GM18508 (cell line): Measurements from ENCODE around the gene MAG.

ENCODE experiments used
- ATAC-seq: cut with Tn5 transposase; IDR thresholded peaks from one replicate; pipeline ENCODE4 v1.9.1; 2021; ENCODE audit warnings: moderate number of reproducible peaks; ENCODE audit not compliant: insufficient read depth, unreplicated experiment

The MAG gene

DNA sequence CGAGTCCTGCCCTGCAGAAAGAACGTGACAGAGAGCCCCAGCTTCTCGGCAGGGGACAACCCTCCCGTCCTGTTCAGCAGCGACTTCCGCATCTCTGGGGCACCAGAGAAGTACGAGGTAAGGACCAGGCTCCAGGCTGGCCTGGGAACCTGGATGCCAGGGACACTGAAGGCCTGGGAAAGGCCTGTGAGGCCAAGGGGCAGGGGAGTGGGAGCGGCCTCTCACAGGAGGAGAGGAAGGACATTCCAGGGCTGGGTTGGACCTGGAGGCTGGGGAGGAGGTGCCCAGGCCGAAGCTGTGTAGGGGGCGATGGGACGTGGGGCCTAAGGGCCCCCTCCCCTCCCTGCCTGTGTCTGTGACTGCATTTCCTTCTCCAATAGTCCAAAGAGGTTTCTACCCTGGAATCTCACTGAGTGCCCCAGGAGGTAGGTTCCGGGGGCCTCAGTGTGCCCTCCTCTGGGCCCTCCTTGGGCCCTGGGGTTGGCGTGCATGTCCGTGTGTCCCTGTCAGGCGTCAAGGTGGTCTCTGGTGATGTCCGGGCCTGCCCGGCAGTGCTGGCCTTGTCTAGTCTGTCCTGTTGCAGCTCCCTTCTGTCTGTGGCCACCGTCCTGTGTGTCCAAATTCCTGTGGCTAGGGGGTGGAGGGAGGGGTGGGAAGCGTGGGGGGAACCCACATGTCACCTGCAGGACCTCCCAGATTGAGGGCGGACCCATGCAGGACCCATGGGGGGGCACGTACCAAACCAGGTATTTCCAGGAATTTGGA, 20.1 kb downstream of the MAG start:
- no peak for ATAC-seq

GRCh38 chr19:35313587-35313986, 21.6 kb downstream of the MAG start:
- no peak for ATAC-seq

- ATAC-seq = no peak
Observed at GRCh38 chr19:35314031-35314430, 22.1 kb downstream of the MAG start.

DNA sequence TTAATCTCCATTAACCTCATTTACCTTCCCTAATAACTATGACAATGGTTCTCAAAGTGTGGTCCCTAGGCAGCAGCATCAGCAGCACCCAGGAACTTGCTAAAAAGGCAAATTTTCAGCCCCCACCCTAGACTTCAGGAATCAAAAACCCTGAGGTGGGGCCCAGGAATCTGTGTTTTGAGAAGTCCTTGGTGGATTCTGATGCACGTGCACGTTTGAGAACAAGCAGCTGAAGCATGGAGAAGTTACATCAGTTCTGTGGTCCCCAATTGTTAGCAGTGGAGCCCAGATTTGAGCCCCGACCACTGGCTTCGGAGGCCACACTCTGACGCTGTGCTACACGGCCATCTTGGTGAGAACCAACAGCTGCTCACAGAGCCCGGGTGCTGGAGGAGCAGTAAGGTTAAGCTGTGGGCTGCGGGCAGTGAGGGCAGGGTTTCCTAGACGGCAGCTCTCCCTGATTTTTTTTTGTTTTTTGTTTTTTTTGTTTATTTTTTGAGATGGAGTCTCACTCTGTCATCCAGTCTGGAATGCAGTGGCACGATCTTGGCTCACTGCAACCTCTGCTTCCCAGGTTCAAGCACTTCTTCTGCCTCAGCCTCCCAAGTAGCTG, 23.0 kb downstream of the MAG start:
- ATAC-seq = no peak

- ATAC-seq = no peak
Observed at GRCh38 chr19:35315883-35316282, 23.9 kb downstream of the MAG start.

GRCh38 chr19:35316560-35316959, 24.6 kb downstream of the MAG start:
- ATAC-seq = no peak

GRCh38 chr19:35317464-35318043, 25.6 kb downstream of the MAG start:
- ATAC-seq = no peak

- ATAC-seq = no peak
Observed at GRCh38 chr19:35318679-35319448, 26.9 kb downstream of the MAG start.

DNA sequence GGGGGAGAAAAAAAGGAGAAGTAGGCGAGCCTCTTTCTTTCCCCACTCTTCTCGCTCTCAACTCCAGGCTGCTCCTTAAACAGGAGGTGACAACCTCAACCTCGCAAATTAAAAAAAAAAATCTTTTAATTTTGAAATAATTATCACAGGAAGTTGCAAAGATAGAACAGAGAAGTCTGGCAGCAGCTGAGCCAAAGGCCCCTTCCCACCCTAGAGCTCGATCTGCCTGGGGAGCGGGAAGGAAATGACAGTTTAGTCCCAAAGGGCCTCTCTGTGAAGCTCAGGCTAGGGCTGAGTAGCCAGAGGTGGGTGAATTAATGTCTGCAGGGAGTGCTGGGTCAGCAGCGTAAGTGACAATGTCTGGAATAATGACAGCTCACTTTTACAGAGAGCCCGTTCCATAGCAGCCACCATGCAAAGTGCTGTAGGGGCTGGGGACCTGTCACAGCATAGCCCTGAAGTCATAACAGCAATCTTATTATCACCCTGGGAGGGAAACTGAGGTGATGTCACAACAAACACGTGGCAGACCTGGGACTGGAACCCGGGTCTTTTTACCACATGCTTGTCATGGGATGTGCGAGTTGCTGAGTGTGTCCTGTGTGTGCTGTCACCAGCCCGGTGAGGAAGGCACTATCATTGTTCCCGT, 28.2 kb downstream of the MAG start:
- ATAC-seq = no peak

- ATAC-seq = no peak
Observed at GRCh38 chr19:35321291-35321690, 29.3 kb downstream of the MAG start.

DNA sequence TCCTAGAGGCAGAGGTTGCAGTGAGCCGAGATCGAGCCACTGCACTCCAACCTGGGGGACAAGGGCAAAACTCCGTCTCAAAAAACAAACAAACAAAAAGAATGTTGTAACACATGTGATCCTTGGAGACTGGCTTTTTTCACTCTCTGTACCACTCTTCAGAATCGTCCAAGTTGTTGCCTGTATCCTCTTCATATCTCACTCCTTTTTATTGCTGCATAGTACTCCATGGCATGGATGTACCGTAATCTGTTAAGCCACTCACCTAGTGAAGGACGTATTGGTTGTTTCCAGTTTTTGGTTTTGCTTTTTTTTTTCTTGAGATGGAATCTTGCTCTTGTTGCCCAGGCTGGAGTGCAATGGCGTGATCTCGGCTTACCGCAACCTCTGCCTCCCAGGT, 30.1 kb downstream of the MAG start:
- ATAC-seq = no peak

DNA sequence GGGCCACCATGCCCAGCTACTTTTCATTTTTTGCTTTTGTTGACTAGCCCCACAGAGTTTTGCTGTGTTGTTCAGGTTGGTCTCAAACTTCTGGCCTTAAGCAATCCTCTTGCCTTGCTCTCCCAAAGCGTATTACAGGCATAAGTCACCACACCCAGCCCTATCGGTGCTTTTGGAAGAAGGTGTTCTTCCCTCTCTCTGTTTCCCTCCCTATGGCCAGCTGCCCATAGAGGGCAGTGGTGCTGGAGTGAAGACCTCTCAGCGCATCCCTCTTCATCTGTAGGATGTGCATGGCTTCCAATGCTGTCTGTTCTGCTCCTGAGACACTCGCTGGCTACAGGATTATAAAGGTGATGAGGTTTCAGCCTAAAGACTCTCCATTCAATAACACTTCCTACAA, 35.7 kb downstream of the MAG start:
- no peak for ATAC-seq

DNA sequence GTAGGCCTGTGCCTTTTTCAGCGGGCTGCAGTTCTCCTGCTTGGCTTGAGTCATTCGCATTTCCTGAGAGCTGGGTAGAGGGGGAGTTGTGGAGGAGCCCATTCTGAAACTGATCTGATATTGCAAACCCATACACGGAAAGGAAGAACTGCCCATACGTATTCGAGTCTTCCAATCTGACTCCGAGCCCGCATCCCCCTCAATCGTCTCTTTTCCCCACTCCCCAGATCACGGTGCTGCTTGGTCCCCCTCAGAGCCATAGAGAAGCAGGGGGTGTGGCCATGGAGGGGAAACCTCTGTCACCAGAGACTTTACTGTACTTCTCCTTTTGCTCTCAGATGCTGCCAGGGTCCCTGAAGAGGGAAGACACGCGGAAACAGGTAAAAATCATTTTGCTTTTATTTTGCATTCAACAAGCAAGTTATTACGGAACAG, 36.9 kb downstream of the MAG start, which contains the start of gene CD22:
TSS of gene CD22 (plus strand) at position 337 of the 435 bp plus-strand sequence. CDS start 2,854 bp downstream, outside the sequence.
- ATAC-seq = no peak

GRCh38 chr19:35329323-35329722, 37.4 kb downstream of the MAG start:
- ATAC-seq = no peak

DNA sequence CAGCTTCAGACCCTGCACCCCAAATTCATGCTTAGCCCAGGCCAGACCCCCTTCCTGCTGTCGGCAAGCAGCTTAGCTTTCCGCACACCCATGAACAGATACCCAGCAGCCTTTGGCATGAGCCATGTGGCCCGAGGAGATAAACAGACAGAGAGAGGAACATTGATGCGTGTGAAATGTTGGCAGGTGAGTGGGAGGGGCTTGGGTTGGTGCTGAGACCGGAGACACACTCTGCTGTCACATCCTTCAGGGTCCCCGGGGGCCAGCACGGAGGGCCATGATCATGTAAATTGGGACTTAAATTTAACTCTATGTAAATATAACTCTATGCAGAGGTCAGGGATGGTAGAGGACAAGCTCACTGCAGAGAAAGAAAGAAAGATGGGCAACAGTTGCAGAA, 38.5 kb downstream of the MAG start:
- peak; percentile 35 for ATAC-seq

DNA sequence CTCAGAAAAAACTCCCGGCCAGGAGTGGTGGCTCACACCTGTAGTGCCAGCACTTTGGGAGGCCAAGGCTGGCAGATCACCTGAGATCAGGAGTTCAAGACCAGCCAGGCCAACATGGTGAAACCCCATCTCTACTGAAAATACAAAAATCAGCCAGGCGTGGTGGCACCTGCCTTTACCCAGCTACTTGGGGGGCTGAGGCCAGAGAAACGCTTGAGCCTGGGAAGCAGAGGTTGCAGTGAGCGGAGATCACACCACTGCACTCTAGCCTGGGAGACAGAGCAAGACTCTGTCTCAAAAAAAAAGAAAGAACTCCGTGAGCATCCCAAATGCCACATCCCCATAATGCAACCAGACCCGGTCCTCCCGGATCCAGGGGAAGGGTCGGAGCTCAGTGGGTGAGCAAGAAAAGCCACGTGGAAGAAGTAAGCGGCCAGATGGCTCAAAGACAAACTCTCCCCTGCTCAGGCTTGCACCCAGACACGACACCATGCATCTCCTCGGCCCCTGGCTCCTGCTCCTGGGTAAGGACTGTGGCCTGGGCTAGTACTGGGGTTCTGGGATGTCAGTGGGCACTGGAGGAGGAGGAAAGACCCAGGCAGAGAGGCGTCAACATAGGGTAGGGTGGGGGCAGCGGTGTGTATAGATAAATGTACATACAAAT, 39.7 kb downstream of the MAG start:
- no peak for ATAC-seq

DNA sequence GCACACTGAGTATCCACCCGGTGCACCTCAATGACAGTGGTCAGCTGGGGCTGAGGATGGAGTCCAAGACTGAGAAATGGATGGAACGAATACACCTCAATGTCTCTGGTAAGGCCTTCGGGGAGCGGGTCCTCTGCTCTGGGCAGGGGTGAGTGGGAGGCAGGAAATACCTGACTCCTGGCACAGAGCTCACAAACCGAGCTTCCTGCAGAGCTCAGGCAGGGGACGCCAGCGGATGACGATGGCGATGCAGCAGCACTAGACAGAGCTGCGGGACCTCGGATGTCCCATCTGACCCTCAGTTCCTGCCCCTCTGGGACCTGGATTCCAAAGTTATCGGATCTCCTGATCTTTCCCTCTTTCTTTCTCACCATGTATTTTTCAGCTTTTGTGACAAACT, 40.9 kb downstream of the MAG start:
- ATAC-seq = no peak

GRCh38 chr19:35334144-35334753, 42.3 kb downstream of the MAG start:
- no peak for ATAC-seq

GRCh38 chr19:35336166-35336955, 44.4 kb downstream of the MAG start:
- ATAC-seq = no peak
